H1 (cell line): ENCODE data around the gene LYSET. TPM values are rescaled to one million over a fixed set of nuclear protein-coding genes. Genes with fewer than 3 reads are reported as not detected.

Experiments used
- polyA plus RNA-seq, 7 experiments: library from polyadenylated mRNA; depleted of rRNA in 3 of 7; stranded (reverse) in 5 of 7; unstranded in 2 of 7; fragments of >200 nt in 5 of 7; fragments of 200-250 nt in 2 of 7; gene quantifications; 1 replicate in 5 of 7; 2 replicates in 1 of 7; 4 replicates in 1 of 7; pipeline versions ENCODE4 v1.2.1 to v1.2.3, GENCODE V29; 2011 to 2013; ENCODE audit warnings: missing spikeins in 2 of 7, mixed read lengths in 2 of 7
- total RNA-seq: library from RNA; stranded (reverse); fragmentation: NEBNext Ultra II Directional; extraction: Animal tissue kit (Norgen Biotek cat#: 25700); gene quantifications from 2 replicates; pipeline ENCODE4 v1.2.1, GENCODE V29; 2021

Gene LYSET
- total and polyA plus RNA-seq, 2 of the 8 experiments (the other 6 are each of a cell fraction or from before 2014, with no cell fraction given) = 26.2 to 26.9 TPM

Other genes starting within 250 kb of the LYSET start
- gene ITPK1, start 69.4 kb upstream of the LYSET start, total RNA-seq = 143 and 148 TPM in 2 replicates
- gene ITPK1, start 69.4 kb upstream of the LYSET start, polyA plus RNA-seq (2011; rRNA removed) = 108 and 114 TPM in 2 replicates
- 17.3 and 18.3 TPM in 2 replicates for gene MOAP1, start 420 bp upstream of the LYSET start, total RNA-seq
- gene MOAP1, start 420 bp upstream of the LYSET start, polyA plus RNA-seq (2011; rRNA removed) = 15.8 and 20.1 TPM in 2 replicates
- gene GON7, start 21.7 kb downstream of the LYSET start, total RNA-seq = 8.8 and 9.9 TPM in 2 replicates
- gene GON7, start 21.7 kb downstream of the LYSET start, polyA plus RNA-seq (2011; rRNA removed) = 2.9 and 3.8 TPM in 2 replicates
- gene UBR7, start 21.9 kb downstream of the LYSET start, total RNA-seq = 28.4 and 29.4 TPM in 2 replicates
- gene UBR7, start 21.9 kb downstream of the LYSET start, polyA plus RNA-seq (2011; rRNA removed) = 16.4 and 20.1 TPM in 2 replicates
- 46.1 and 48.6 TPM in 2 replicates for gene BTBD7, start 147.7 kb downstream of the LYSET start, total RNA-seq
- 10.8 and 12.1 TPM in 2 replicates for gene BTBD7, start 147.7 kb downstream of the LYSET start, polyA plus RNA-seq (2011; rRNA removed)
- gene COX8C, start 161.9 kb downstream of the LYSET start, total RNA-seq = not detected in 2 replicates
- gene COX8C, start 161.9 kb downstream of the LYSET start, polyA plus RNA-seq (2011; rRNA removed) = not detected in 2 replicates
- 2.3 and 2.5 TPM in 2 replicates for gene UNC79, start 245.6 kb downstream of the LYSET start, total RNA-seq
- gene UNC79, start 245.6 kb downstream of the LYSET start, polyA plus RNA-seq (2011; rRNA removed) = 1.5 and 1.8 TPM in 2 replicates